GM18517 (cell line): ENCODE measurements around the gene SLC39A5.

Source experiments
- ATAC-seq: cut with Tn5 transposase; IDR thresholded peaks from one replicate; pipeline ENCODE4 v1.9.1; 2021; ENCODE audit warnings: mild to moderate bottlenecking, moderate library complexity; ENCODE audit not compliant: unreplicated experiment

SLC39A5 gene

DNA sequence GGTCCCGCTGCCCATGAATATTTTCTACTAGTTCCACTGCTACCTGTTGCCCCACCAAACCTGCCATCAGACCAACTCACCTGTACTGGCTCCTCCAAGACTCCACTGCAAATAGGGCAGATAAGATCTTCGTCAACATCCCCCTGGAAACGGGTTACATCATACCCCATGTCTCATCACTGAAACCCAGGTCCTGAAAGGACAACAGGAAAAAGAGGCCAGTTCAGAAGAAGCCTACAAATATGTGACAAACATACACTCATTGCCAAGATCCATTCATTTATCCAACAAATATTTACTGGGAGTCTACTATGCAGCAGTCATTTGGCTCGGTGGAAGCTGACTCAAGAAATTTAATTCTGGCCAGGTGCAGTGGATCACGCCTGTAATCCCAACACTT is 16.0 kb upstream of the SLC39A5 start:
- ATAC-seq, result no peak

DNA sequence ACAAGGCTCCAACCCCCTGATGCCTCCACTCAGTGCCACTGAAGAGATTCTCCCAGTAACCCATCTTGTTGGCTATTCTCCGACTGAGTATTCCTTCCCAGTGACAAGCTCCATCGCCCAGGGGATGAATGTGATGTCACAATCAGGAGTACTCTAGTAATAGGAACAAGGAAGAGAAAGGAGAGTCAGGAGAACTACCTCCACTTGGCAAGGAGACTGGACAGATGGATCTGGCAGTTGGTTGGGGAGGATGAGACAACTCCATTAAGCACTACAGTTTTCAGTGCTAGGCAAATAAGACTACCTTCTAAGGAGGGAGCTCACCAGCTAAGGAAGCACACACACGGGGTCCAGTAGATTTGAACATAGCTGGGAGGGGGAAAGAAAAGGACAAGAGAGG is 13.4 kb upstream of the SLC39A5 start:
- no peak for ATAC-seq

DNA sequence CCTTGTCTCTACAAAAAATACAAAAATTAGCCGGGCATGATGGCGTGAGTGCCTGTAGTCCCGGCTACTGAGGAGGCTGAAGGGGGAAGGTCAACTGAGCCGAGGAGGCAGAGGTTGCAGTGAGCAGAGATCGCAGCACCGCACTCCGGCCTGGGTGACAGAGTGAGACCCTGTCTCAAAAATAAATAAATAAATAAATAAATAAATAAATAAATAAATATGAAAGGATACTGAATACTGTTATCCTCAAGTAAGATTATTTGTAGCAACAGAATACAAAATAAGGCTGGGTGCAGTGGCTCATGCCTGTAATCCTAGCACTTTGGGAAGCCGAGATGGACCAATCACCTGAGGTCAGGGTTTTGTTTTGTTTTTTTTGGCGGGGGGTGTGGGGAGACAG is 10.0 kb upstream of the SLC39A5 start:
- no peak for ATAC-seq

DNA sequence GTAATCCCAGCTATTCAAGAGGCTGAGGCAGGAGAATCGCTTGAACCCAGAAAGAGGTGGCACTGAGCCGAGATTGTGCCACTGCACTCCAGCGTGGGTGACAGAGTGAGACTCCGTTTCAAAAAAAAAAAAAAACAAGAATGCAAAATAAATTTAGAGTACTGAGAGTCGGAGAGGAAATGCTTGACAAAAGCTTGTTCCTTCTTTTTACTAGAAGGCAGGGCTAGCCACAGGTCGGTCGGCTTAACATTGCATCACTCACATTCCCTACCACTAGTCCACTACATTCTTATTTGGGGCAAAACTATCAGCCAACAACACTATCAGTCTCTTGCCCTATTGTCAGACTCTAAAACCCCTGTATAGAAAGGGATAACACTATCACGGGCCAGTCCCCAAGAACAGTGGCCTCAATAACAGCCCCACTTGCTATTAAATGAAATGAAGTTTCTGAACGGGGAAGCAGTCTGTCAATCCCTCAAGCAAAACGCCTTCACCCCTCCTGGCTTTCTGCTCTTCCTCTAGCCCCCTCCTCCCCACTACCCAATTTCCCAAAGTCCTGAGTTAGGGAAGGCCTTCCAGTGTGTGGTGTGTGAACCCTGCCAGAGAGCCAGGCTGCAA is 9.1 kb upstream of the SLC39A5 start:
- ATAC-seq, result no peak

DNA sequence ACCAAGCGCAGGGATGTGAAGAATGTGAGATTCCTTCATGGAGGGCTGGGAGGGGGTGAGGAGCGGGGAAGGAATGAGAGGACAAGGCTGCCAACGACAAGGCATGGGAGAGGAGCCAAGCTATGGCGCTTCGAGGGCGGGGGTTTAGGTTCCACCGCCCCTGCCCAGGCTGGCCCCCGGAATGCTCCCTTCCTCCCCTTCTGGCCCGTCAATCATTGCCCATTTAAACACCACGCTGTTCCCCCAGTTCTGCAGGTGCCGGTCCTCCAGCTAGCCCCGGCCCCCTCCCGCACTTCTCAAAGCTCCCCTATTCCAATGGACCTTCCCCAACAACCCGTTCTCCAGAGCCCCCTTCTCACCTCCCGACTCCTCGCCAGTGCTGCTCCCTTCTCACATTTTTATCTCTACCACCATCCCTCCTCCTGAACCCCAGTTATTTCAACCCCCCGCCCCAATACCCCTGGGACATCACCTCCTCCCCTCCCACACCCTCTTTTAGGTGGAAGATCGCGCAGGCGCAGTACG is 8.6 kb upstream of the SLC39A5 start:
- peak; percentile 22 for ATAC-seq

DNA sequence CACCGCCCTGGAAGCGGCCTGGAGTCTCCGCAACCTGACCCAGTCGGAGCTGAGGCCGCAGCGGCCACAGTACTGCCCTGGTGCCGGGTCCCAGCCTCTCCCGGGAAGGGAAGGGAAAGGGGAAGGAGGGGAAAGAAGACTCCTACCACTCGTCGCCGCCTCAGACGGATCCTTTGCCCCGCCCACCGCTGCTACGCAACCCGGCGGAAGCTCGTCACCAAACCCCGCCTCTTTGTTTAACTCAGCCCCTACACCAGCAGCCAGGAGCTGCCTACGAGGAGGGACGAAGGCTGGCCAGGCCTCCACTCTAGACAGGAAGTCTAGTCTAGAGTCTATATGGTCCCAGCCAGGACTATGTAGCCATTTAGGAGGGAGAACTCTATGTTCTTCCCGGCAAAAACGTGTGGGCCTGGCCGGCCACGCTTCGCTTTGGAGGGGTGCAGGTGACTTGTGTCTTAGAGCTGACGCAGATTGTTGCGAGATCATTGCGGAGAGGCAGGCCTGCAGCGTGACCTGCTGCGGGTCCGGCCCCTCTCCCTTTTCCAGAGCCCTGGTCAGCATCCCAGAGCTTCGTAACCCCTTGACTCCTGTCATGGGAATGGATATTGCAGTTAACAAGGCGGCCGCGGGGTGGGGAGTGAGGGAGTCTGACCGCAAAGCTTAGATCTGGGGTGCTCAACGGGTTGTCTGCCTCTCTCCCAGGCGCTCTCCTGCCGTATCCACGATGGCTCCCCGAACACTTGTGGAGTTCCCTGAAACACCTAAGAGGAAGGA is 7.9 kb upstream of the SLC39A5 start, which contains the start of gene RNF41:
Gene RNF41 (minus strand): TSS at position 166 of the 774 bp plus-strand sequence. CDS start 7,875 bp downstream, outside the sequence.
- peak; percentile 83 for ATAC-seq

DNA sequence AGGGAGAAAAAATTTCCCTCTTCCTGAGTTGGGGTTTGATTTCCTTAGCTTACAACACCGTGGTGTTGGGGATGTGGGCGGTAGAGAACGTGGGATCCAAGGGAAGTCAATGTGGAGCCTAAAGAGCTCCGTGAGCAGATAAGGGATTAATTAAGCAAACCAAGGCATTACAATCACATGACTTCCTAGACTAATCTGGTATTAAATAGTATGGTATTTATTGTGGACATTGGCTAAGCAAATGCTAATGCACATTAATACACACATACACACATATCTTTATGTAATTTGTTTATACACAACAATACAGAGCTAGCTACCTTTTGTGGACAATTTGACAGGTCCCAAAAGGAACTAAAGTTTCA is 7.3 kb upstream of the SLC39A5 start:
- ATAC-seq, result no peak

DNA sequence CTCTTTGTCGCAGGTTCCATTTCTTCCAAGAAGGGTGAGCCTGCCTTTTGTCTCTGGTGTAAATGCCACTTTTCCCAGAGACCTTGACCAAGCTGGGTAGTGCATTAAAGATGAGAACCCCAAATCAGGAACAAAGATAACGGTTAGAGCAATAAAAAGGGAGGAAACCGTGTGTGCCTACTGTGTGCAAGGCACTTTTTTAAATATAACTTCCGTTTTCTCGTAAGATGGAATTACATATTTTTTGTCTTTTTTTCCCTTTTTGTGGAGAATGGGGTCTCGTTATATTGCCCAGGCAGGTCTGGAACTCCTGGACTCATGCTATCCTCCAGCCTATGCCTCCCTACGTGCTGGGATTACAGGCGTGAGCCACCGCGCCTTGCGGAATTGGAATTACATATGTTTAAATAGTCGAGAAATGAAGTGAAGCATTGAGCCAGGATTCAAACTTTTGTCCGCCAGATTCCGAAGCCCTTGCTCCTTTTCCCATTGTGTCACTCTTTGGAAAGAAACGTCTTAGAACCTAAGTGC is 6.2 kb upstream of the SLC39A5 start:
- ATAC-seq, result no peak

DNA sequence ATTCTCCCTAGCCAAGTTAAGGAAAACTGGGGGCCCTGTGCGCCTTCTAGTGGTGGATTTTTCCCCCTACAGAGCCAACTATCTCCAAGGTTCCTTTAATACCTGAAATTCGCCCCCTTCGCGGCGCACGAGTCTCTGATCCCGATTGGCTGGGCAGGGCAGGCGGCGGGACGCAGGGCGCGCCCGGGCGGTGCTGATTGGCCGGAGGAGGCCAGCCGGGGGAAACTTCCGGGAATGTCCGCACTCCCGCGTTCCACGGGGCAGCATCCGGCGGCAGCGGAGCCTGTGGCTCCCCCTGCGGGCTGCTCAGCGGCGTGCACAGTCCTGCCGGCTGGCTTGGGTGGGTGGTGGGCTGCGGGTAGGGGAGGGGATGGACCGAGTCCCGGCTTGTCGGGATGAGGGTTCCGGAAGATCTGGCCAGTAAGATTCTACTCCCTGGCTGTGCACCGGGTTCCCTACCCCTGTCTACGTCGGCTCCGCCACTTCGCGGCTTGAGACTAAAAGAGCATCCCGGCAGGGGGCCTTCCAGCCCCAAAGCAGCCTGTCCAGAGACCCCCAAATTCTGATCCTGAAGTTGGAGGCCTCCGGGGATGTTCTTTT is 5.6 kb upstream of the SLC39A5 start, which contains the start of gene NABP2:
Gene NABP2 (plus strand): TSS at position 241 of the 600 bp plus-strand sequence. CDS start 515 bp downstream, outside the sequence.
- ATAC-seq, result peak; percentile 60

DNA sequence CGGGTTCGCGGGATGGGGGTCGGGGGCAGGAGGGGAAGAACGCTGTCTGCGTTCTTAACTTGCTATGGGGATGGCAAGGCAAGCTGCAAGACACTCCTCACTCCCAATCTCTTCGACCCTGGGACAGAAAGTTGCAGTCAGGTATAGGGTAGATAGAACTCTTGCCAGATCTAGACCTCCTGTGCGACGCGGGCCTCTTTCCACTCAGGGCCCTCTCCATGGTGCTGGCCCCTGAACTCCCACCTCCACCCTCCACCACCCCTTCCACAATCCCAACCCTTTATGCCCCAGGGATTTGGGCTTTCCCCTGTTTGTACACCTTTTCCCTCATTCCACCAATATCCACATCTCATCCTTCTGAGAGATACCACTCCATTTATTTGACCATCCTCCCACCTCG is 4.9 kb upstream of the SLC39A5 start:
- no peak for ATAC-seq

DNA sequence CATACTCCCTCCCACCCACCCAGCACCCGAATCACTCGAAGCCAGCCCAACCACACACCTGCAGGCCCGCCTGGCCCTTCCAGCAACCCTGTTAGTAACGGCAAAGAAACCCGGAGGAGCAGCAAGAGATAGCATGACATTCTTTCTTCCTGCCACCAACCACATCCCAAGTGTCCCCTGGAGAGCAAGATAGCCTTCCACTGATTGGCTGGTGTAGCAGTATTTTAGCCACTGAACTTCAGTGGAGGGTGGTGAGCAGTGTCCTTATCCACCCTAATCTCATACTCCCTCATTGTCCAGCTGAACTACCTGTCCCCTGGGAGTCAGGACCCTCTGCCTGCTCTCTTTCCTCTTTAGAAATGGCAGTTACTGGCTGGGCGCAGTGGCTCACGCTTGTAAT is 769 bp upstream of the SLC39A5 start:
- no peak for ATAC-seq

DNA sequence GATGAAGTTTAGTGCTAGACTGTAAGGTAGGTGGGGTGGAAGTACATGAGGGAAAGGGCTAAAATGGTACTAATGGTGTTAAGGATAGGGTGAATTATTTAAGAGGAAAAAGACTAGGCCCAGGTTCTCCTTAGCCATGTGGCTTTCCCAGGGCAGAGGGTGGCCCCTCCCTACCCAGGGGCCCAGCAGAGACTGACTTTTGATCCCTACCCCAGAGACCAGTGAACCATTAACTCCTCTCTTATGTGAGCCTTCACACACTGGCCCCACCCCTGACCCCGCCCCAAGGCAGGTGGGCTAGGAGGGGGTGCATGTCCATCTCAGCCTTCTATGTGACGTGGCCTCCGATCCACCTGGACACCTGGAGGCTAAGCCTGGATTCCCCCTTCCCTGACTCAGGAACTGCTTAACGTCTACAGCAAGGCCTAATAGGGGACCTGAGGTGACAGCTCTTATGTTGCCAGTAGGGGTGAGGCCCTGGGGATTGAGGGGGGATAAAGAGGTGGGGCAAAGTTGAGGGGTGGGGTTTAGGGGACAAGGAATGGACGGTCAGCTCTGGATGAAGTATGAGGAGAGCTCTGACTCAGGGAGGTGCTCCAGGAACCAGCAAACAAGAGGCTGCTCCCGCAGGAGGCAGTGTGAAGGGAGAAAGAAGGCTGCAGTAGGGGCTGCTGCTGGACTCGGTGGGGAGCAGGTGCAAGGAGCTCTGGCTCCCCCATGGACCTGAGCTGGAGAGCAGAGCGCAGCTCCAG is 757 bp downstream of the SLC39A5 start:
- no peak for ATAC-seq

DNA sequence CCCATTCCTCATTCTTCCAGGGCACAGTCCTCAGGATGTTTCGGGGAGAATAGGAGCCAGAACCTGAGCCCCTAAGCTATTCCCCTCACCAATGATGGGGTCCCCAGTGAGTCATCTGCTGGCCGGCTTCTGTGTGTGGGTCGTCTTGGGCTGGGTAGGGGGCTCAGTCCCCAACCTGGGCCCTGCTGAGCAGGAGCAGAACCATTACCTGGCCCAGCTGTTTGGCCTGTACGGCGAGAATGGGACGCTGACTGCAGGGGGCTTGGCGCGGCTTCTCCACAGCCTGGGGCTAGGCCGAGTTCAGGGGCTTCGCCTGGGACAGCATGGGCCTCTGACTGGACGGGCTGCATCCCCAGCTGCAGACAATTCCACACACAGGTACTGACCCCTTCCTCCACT is 1.3 kb downstream of the SLC39A5 start:
- no peak for ATAC-seq

DNA sequence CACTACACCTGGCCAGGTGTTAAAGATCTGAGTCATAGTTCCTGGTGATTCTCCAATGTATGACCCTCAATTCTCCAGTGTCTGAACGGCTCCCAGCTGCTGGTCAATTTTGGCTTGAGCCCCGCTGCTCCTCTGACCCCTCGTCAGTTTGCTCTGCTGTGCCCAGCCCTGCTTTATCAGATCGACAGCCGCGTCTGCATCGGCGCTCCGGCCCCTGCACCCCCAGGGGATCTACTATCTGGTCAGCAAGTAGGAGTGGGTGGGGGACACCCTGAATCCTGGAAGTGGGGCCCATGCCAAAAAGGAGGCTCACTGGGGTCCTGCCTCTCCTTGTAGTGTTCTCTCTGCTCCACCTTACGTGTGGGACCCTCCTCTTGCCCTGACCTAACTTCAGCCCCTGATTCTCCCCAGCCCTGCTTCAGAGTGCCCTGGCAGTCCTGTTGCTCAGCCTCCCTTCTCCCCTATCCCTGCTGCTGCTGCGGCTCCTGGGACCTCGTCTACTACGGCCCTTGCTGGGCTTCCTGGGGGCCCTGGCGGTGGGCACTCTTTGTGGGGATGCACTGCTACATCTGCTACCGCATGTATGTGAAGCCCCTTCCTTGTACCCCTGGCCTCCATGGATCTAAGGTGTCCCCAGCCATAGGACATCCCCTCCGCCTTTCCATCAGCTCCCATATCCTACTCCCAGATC is 5.0 kb downstream of the SLC39A5 start:
- ATAC-seq, result no peak

DNA sequence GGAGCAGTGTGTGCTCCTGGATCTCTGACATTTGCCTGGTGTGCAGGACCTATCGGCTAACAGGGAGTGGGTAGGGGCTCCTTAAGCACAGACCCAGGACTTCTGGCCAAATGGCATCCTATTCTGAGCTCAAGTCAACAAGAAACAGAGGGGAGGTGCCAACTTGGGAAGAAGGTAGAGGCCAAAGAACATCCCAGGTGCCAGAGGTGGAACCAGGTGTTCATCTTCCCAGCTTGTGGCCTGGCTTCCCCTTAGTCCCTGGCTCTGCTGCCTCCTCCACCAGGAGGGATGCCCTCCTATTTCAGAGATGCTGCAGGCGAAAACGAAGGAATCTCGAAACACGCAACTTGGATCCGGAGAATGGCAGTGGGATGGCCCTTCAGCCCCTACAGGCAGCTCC is 6.2 kb downstream of the SLC39A5 start:
- no peak for ATAC-seq

DNA sequence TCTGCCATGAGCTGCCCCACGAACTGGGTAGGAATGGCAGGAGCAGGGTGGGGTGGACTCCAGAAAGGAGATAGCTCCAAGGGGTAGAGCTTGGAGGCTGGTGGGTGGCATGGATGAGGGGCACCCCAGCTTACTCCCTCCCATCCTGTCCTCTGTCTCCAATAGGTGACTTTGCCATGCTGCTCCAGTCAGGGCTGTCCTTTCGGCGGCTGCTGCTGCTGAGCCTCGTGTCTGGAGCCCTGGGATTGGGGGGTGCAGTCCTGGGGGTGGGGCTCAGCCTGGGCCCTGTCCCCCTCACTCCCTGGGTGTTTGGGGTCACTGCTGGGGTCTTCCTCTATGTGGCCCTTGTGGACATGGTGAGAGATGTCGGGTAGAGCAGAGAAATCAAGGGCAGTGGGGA is 7.1 kb downstream of the SLC39A5 start:
- no peak for ATAC-seq

DNA sequence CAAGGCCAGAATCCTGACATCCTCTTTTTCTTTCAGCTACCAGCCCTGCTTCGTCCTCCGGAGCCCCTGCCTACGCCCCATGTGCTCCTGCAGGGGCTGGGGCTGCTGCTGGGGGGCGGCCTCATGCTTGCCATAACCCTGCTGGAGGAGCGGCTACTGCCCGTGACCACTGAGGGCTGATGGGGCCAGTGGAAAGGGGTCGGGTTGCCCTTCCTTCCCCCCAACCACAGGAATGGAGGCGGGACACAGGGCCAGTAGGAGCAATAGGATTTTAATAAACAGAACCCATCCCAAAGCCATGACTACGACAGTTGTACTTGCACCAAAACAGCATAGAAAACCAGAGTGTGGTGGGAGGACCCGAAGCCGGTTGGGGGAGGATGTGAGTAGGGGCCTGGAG is 7.7 kb downstream of the SLC39A5 start:
- no peak for ATAC-seq

DNA sequence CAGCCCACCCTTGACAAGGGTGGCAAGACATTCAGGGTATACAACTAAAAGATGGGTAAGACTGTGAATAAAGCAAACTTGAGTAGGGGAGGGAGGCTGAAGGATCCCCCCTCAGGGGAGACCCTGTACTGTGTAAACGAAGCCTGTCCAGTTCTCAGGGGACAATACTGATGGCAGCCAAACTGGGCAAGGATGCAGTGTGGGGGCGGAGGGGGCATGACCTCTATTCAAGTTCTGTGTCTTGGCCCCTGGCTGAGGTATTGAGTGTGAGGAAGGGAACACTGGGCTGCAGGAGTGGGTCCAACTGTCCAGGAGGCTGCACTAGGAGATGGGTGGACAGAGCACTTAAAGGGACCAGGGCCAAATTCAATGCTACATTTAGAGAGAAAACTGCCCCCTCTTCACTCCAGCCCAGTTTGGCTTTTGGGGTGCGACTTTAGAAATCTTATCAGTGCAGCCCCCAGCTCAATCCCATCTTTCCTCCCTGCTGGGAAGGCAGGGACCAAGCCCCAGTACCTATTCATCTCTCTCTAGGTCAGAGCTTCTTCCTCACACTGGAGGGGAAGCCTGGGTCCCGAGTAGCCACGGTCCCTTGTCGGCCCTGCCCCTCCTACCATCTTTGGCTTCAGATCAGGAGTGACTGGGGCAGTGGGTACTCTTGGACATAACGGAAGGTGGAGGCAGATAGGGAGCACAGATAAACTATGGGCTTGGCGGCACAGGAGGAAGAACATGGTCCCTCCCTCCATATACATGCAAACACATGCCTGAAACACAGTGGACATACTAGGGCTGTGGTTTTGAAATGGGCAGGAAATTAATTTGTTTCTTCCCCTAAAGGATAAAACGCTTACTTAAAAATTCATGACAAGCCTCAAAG is 11.8 kb downstream of the SLC39A5 start:
- ATAC-seq, result no peak

DNA sequence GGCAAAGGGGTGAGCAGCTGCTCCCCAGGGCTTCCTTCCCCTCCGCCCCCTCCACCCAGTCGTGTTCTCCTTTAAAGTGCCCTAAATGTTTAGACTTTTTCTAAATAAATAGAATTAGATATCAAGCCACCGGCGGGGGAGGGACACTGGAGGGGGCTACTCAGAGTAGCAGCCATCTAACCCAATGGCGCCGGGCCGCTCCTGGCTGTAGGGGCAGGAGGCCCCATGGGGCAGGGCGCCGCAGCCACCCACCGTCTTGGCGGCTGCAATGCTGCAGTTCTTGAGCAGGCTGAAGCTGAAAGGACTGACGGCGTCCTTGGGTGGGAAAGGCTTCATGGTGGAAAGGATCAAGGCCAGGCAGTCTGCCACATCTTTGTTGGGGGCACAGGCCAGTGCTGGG is 13.1 kb downstream of the SLC39A5 start:
- ATAC-seq, result no peak
